Right kidney (tissue), 1 donor: Measurements from ENCODE around the gene CYP4F22.

Experiments
- DNase-seq: peaks from one replicate; pipeline ENCODE4 v3.0.0-alpha.2; 2016

The CYP4F22 gene

GRCh38 chr19:15534957-15535864, 26.9 kb downstream of the CYP4F22 start:
- DNase-seq = no peak

GRCh38 chr19:15536350-15536749, 28.0 kb downstream of the CYP4F22 start:
- no peak for DNase-seq

- no peak for DNase-seq
Measured at GRCh38 chr19:15538774-15539173, 30.4 kb downstream of the CYP4F22 start.

- no peak for DNase-seq
Measured at GRCh38 chr19:15539638-15540037, 31.3 kb downstream of the CYP4F22 start.

- DNase-seq = no peak
Measured at GRCh38 chr19:15540435-15540834, 32.1 kb downstream of the CYP4F22 start.

GRCh38 chr19:15544283-15544682, 36.0 kb downstream of the CYP4F22 start:
- no peak for DNase-seq

- DNase-seq = no peak
Measured at GRCh38 chr19:15544970-15545369, 36.6 kb downstream of the CYP4F22 start.

- DNase-seq = no peak
Measured at GRCh38 chr19:15548648-15549047, 40.3 kb downstream of the CYP4F22 start.

- DNase-seq = no peak
Measured at GRCh38 chr19:15549581-15549980, 41.3 kb downstream of the CYP4F22 start.

GRCh38 chr19:15550273-15550672, 41.9 kb downstream of the CYP4F22 start:
- DNase-seq = no peak

- no peak for DNase-seq
Measured at GRCh38 chr19:15550929-15551292, 42.6 kb downstream of the CYP4F22 start.

GRCh38 chr19:15551293-15552004, 43.1 kb downstream of the CYP4F22 start:
- DNase-seq = peak; percentile 22

- no peak for DNase-seq
Measured at GRCh38 chr19:15555021-15555420, 46.7 kb downstream of the CYP4F22 start.

- peak; percentile 84 for DNase-seq
Measured at GRCh38 chr19:15555759-15556633, 47.7 kb downstream of the CYP4F22 start.

GRCh38 chr19:15556634-15557181, 48.4 kb downstream of the CYP4F22 start:
- DNase-seq = no peak

- DNase-seq = no peak
Measured at GRCh38 chr19:15557223-15557622, 48.9 kb downstream of the CYP4F22 start.

GRCh38 chr19:15562145-15562544, 53.8 kb downstream of the CYP4F22 start:
- no peak for DNase-seq

- DNase-seq = no peak
Measured at GRCh38 chr19:15562861-15563260, 54.5 kb downstream of the CYP4F22 start.

- peak; percentile 18 for DNase-seq
Measured at GRCh38 chr19:15563325-15563794, 55.0 kb downstream of the CYP4F22 start.

- no peak for DNase-seq
Measured at GRCh38 chr19:15563931-15564330, 55.6 kb downstream of the CYP4F22 start.

- no peak for DNase-seq
Measured at GRCh38 chr19:15564534-15565168, 56.3 kb downstream of the CYP4F22 start.

GRCh38 chr19:15570420-15570819, 62.1 kb downstream of the CYP4F22 start:
- DNase-seq = no peak
